SK-N-SH (cell line): ENCODE results near the gene CEP131. TPM values are rescaled to one million over a fixed set of nuclear protein-coding genes. Genes with fewer than 3 reads are reported as not detected.

Experiments
- CTCF ChIA-PET: fragments of 300-600, 350-600 bp; formaldehyde crosslinking; extraction: SDS; loops from one replicate; lab custom pipeline; 2021; lab: Yijun Ruan, JAX
- POLR2A ChIA-PET: fragments of 350-600 bp; sonication (Branson Sonifier 250); formaldehyde crosslinking; extraction: SDS; loops from one replicate; lab custom pipeline; 2020; ENCODE audit warnings: antibody characterized with exemption, inconsistent platforms; lab: Yijun Ruan, JAX
- DNase-seq: peaks from one replicate; pipeline ENCODE4 v3.0.0; 2012
- H2AFZ ChIP-seq: fragments of 200-600 bp; sonication (generic); 2 replicates; pipeline ENCODE4 v1.8.1; 2016; ENCODE audit warnings: antibody characterized with exemption, mild to moderate bottlenecking, low read depth
- H3F3A ChIP-seq: fragments of 200-600 bp; sonication (generic); replicated peaks from 2 replicates; pipeline ENCODE3; 2016; ENCODE audit warnings: antibody characterized with exemption, mild to moderate bottlenecking; ENCODE audit not compliant: insufficient read depth
- H3K27ac ChIP-seq, 2 experiments: fragments of 200-500 bp in 1 of 2; fragments of 200-600 bp in 1 of 2; sonication (Bioruptor generic) in 1 of 2; sonication (generic), shearing (Covaris generic) in 1 of 2; 2 replicates each; pipeline versions ENCODE4 v1.5.1 to v1.6.1; 2014 to 2016; ENCODE audit warnings: low read depth in 2 of 2, inconsistent platforms in 1 of 2, low read length in 1 of 2, mild to moderate bottlenecking in 1 of 2, mixed read lengths in 1 of 2
- H3K27me3 ChIP-seq: fragments of 200-600 bp; sonication (generic), shearing (Covaris generic); 2 replicates; pipeline ENCODE4 v1.6.1; 2016; ENCODE audit warnings: mixed run types; ENCODE audit not compliant: insufficient read depth
- H3K36me3 ChIP-seq, 2 experiments: fragments of 200-500 bp in 1 of 2; fragments of 200-600 bp in 1 of 2; sonication (Bioruptor generic) in 1 of 2; sonication (generic) in 1 of 2; replicated peaks in 1 of 2; 2 replicates each; pipeline versions ENCODE3 to v1.5.1; 2014 to 2016; ENCODE audit warnings: low read length in 1 of 2, mild to moderate bottlenecking in 1 of 2; ENCODE audit not compliant: insufficient read depth in 2 of 2, control insufficient read depth in 1 of 2
- H3K4me1 ChIP-seq, 2 experiments: fragments of 200-500 bp in 1 of 2; fragments of 200-600 bp in 1 of 2; sonication (Bioruptor generic) in 1 of 2; sonication (generic), shearing (Covaris generic) in 1 of 2; 2 replicates each; pipeline versions ENCODE4 v1.5.1 to v1.6.1; 2014 to 2016; ENCODE audit warnings: low read depth in 1 of 2, low read length in 1 of 2, mixed run types in 1 of 2; ENCODE audit not compliant: insufficient read depth in 2 of 2, control insufficient read depth in 1 of 2
- H3K4me2 ChIP-seq: fragments of 200-600 bp; sonication (generic), shearing (Covaris generic); 2 replicates; pipeline ENCODE4 v1.6.1; 2017; ENCODE audit warnings: mixed run types
- H3K4me3 ChIP-seq, 2 experiments: fragments of 200-500 bp in 1 of 2; fragments of 200-600 bp in 1 of 2; sonication (Bioruptor generic) in 1 of 2; sonication (generic), shearing (Covaris generic) in 1 of 2; 2 replicates each; pipeline versions ENCODE4 v1.5.1 to v1.8.1; 2014 to 2016; ENCODE audit warnings: low read depth in 2 of 2, inconsistent platforms in 1 of 2, low read length in 1 of 2, mild to moderate bottlenecking in 1 of 2, mixed read lengths in 1 of 2, moderate library complexity in 1 of 2
- H3K79me2 ChIP-seq: fragments of 200-600 bp; sonication (generic); 2 replicates; pipeline ENCODE4 v1.8.1; 2017; ENCODE audit warnings: mild to moderate bottlenecking; ENCODE audit not compliant: insufficient read depth
- H3K9ac ChIP-seq: fragments of 200-600 bp; sonication (generic); 2 replicates; pipeline ENCODE4 v1.6.1; 2017; ENCODE audit warnings: mixed run types
- H3K9me2 ChIP-seq: fragments of 200-600 bp; sonication (generic); 2 replicates; pipeline ENCODE4 v1.6.1; 2017; ENCODE audit warnings: mixed run types
- H3K9me3 ChIP-seq: fragments of 200-600 bp; sonication (generic); 2 replicates; pipeline ENCODE4 v1.6.1; 2017; ENCODE audit warnings: mixed run types, mild to moderate bottlenecking, moderate library complexity
- H4K20me1 ChIP-seq: fragments of 200-600 bp; sonication (generic); 2 replicates; pipeline ENCODE4 v1.6.1; 2017; ENCODE audit warnings: mild to moderate bottlenecking, mixed run types; ENCODE audit not compliant: insufficient read depth
- ELF1 ChIP-seq: IDR thresholded peaks from 2 replicates; pipeline ENCODE4 v1.4.0; 2012
- EZH2phosphoT487 ChIP-seq: fragments of 200-600 bp; sonication (generic); IDR thresholded peaks from 2 replicates; pipeline ENCODE4 v1.6.1; 2017; ENCODE audit warnings: low read depth, mixed run types, mild to moderate bottlenecking, antibody characterized with exemption, moderate library complexity, borderline replicate concordance
- FOSL2 ChIP-seq: IDR thresholded peaks from 2 replicates; pipeline ENCODE4 v1.4.0; 2012; ENCODE audit warnings: low read depth, mild to moderate bottlenecking, moderate library complexity, borderline replicate concordance
- FOXJ3 ChIP-seq: sonication (generic); formaldehyde crosslinking; IDR thresholded peaks from 2 replicates; pipeline ENCODE4 v1.5.1; 2020; ENCODE audit warnings: mild to moderate bottlenecking, missing genetic modification reagents
- GATA2 ChIP-seq: sonication (generic); formaldehyde crosslinking; IDR thresholded peaks from 2 replicates; pipeline ENCODE4 v1.5.0; 2020; ENCODE audit warnings: mild to moderate bottlenecking, missing genetic modification reagents
- POLR2AphosphoS5 ChIP-seq: IDR thresholded peaks from 2 replicates; pipeline ENCODE4 v1.6.1; 2012; ENCODE audit warnings: low read depth, low read length
- RAD21 ChIP-seq: IDR thresholded peaks from 2 replicates; pipeline ENCODE4 v1.6.1; 2012; ENCODE audit warnings: mild to moderate bottlenecking, low read length
- RCOR1 ChIP-seq: fragments of 150-350 bp; IDR thresholded peaks from 2 replicates; pipeline ENCODE4 v1.6.1; 2017; ENCODE audit warnings: antibody characterized with exemption, low read length
- REST ChIP-seq: IDR thresholded peaks from 2 replicates; pipeline ENCODE4 v1.6.1; 2012; ENCODE audit warnings: mild to moderate bottlenecking, low read depth, low read length, moderate library complexity
- RXRA ChIP-seq: IDR thresholded peaks from 2 replicates; pipeline ENCODE4 v1.4.0; 2012; ENCODE audit warnings: low read depth, mild to moderate bottlenecking, borderline replicate concordance
- SIN3A ChIP-seq: IDR thresholded peaks from 2 replicates; pipeline ENCODE4 v1.6.1; 2012; ENCODE audit warnings: low read depth, mild to moderate bottlenecking, low read length, moderate library complexity, borderline replicate concordance
- SMC3 ChIP-seq: IDR thresholded peaks from 2 replicates; pipeline ENCODE4 v1.6.1; 2012; ENCODE audit warnings: low read depth, low read length, improper control_type of control experiment
- TCF12 ChIP-seq: IDR thresholded peaks from 2 replicates; pipeline ENCODE4 v1.4.0; 2012
- TEAD4 ChIP-seq: IDR thresholded peaks from 2 replicates; pipeline ENCODE4 v1.4.0; 2012; ENCODE audit warnings: mild to moderate bottlenecking, borderline replicate concordance; ENCODE audit not compliant: insufficient read depth
- USF1 ChIP-seq: IDR thresholded peaks from 2 replicates; pipeline ENCODE4 v1.4.0; 2012; ENCODE audit warnings: low read depth, borderline replicate concordance
- USF2 ChIP-seq: fragments of 150-350 bp; IDR thresholded peaks from 2 replicates; pipeline ENCODE4 v1.6.1; 2017; ENCODE audit warnings: antibody characterized with exemption, low read length, low read depth, borderline replicate concordance
- WGBS: methylation state at CpG from one replicate; pipeline ENCODE4 v1.1.6; 2017; ENCODE audit warnings: low lambda C conversion rate; 5-methylcytosine and 5-hydroxymethylcytosine counted together
- polyA plus RNA-seq, 3 experiments: library from polyadenylated mRNA; depleted of rRNA; stranded (reverse); fragments of >200 nt; gene quantifications; 2 replicates each; pipeline ENCODE4 v1.2.3, GENCODE V29; 2012

The CEP131 gene
- polyA plus RNA-seq, 1 of the 3 experiments (the other 2 are of a cell fraction), result 34.8 TPM

GRCh38 chr17:81213978-81214377 is 8.8 kb downstream of the CEP131 start:
- H2AFZ ChIP-seq, result no peak overlapping the region
- H3K4me3 ChIP-seq, result no peak overlapping the region
- H3K9ac ChIP-seq, result no peak overlapping the region
- no peaks in the 10 kb centered on the region for H3K27me3 ChIP-seq
- no peaks in the 10 kb centered on the region for H3K9me2 ChIP-seq
- H3K36me3 ChIP-seq, result peaks cover 0 to 2% of the 10 kb centered on the region in 2 experiments
- H3K27ac ChIP-seq, result no peak overlapping the region
- no peaks in the 10 kb centered on the region for H3K9me3 ChIP-seq
- H4K20me1 ChIP-seq, result no peaks in the 10 kb centered on the region
- H3F3A ChIP-seq, result no peaks in the 10 kb centered on the region
- H3K79me2 ChIP-seq, result 0 out of 2 replicates have a peak, but pooled peaks cover 7% of the 10 kb centered on the region
- H3K4me2 ChIP-seq, result no peak overlapping the region
- H3K4me1 ChIP-seq, result no peaks in the 10 kb centered on the region
- ChIA-PET CTCF (interaction anchor here (1.0 to 1.8 kb wide), 2 partner anchors 13 to 28 kb away, joined by 3 to 7 read pairs; no protein-coding TSS in a partner anchor), POLR2A (interaction anchor here (1.2 kb wide), 1 partner anchor 9 kb away, joined by 3 read pairs; the partner anchor contains the start of gene CEP131)
- TF ChIP-seq RAD21 (no peak), REST (no peak), FOXJ3 (CRISPR knock-in tag) (no peak), USF2 (no peak), RCOR1 (no peak), GATA2 (CRISPR knock-in tag) (no peak)
- no peak for DNase-seq
- 97% methylated on average over 8 of the region's 8 CpGs for WGBS

- H3K4me2 ChIP-seq, result no peak overlapping the region
- H3K4me1 ChIP-seq, result no peaks in the 10 kb centered on the region
- no peak overlapping the region for H3K27ac ChIP-seq
- POLR2A ChIA-PET, result no interaction called here
- no peaks in the 10 kb centered on the region for H3F3A ChIP-seq
- H3K79me2 ChIP-seq, result 0 out of 2 replicates have a peak, but pooled peaks cover 7% of the 10 kb centered on the region
- H3K9me2 ChIP-seq, result no peaks in the 10 kb centered on the region
- H4K20me1 ChIP-seq, result no peaks in the 10 kb centered on the region
- H3K36me3 ChIP-seq, result peaks cover 0 to 2% of the 10 kb centered on the region in 2 experiments
- H3K4me3 ChIP-seq, result no peak overlapping the region
- no peaks in the 10 kb centered on the region for H3K9me3 ChIP-seq
- H3K27me3 ChIP-seq, result no peaks in the 10 kb centered on the region
- 97% methylated on average over 9 of the region's 9 CpGs for WGBS
- TF ChIP-seq ELF1 (no peak), TCF12 (no peak), POLR2AphosphoS5 (no peak), USF2 (no peak), FOSL2 (no peak), EZH2phosphoT487 (no peak), TEAD4 (no peak), SIN3A (no peak), RAD21 (no peak), REST (no peak), SMC3 (no peak), USF1 (no peak), RXRA (no peak)
- DNase-seq, result no peak
- CTCF ChIA-PET, result interaction anchor here (0.7 to 2.8 kb wide), 5 partner anchors 12 to 454 kb away, joined by 3 to 11 read pairs (median 5); no protein-coding TSS in a partner anchor
- H2AFZ ChIP-seq, result no peak overlapping the region
- no peak overlapping the region for H3K9ac ChIP-seq
These were observed 10.4 kb downstream of the CEP131 start for GRCh38 chr17:81212365-81212764.
